NCI-H1694 (cell line): ENCODE measurements around the gene CAT.

Experiments
- DNase-seq: peaks from one replicate; lab custom pipeline; 2025; lab: John Stamatoyannopoulos, UW

Gene CAT

DNA sequence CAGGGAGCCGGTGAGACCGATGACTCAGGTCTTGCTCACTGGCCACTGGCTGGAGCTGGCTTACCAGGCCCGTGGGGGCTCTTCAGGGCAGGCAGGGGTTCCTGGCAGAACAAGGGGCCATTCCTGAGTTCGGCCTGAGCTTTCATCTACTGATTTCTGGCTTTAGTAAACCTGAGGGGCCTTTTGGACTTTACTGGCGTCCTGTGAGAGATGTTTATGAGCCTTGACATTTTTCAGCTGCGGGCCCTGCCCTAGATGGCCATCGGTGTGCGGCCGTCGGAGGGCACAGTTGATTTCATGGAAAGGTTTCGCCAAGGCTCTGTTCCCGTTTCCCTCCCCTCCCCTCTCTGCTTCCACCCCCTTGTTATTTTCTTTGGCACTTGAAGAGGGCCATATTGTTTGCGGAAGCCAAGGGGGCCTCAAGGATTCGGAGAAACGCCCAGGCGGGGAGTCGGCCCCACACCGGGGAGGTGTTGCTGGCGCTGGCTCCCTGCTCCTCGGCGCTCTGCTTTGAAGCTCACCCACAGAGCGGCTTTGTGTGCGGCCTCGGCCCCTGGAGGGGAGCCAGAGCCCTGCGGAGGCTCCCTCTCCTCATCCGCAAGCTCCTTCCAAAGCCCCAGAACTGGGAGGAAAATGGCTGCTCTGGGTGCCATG, 57.1 kb downstream of the CAT start:
- DNase-seq = no peak

DNA sequence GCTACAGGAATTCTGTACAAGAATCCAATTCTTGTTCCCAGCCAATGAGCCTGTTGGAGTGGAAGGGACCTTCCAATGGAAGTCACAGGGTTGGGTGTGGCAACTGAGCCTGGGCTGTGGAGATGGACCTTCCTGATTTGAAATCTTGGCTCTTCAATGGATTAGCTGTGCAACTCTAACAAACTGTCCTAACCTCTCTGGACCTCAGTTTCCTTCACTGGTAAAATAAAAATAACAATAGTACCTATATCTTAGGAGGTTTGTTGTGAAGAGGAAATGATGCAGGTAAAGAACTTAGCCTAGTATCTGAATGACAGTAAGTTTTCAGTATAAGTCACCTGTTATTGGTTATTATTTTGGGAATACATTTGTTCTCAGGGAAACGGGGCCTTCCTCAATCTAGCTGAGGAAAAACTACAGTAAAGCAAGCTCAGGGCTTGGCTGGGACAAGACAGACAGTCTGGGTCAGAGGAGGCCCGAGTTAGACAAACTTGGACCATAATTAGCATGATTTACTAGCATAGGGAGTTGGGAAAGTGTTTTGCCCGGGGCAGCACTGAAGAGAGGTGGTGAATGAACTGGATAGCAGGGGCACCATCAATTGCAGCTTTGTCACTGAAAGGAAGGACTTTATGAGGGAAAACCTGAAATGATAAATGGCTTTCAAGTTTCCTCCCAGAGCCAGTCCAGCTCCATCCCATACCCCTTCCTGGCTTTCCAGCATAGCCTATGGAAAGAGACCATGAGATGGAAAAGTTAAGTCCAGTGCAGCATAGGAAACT, 61.2 kb downstream of the CAT start:
- no peak for DNase-seq

DNA sequence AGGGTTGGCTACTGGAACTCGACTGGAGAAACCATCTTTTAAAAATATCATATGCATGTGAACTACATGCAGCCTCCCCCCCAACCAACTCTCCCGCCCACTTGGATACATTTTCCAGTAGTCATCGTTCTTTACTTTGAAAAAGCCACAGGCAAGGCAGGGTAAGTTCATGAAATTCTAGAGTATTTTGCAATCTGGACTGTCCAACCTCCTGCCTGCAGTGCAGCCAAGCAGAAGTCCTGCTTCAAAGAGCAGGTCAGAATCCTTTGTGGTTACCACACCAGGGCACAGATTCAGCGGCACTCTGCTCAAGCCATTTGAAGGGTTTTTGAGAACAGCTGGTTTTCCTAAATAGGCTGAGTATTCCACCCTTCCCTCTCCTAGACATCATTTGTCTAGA, 62.8 kb downstream of the CAT start:
- DNase-seq = no peak

DNA sequence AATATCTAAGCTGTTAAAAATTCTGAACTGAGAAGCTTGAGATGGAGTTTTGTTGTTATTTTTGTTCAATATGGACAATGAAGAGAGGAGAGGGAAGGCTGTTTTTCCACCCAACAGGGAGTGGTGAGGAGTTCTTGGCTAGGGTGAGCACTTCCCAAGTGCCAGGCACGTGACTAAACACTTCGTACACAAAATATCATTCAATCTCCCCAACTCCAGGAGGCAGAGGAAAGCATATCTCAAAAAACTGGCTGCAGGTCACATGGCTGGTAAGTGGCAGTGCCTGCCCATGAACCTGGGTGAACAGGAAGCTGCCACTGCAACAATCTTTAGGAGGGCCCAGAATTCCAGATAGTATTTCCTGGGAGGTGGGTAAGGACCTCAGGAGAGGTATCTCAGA, 63.2 kb downstream of the CAT start:
- DNase-seq = no peak

DNA sequence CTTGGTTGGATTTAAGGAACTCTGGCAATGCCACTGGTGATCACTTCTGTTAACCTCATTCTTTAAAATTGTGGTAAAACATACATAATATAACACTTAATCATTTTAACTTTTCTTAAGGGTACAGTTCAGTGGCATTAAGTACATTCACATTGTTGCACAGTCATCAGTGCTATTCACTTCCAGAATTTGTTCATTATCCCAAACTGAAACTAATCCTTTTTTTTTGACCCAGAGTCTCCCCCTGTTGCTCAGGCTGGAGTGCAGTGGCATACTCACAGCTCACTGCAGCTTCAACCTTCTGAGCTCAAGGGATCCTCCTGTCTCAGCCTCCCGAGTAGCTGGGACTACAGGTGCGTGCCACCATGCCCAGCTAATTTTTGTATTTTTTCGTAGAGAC, 64.2 kb downstream of the CAT start:
- DNase-seq = no peak

DNA sequence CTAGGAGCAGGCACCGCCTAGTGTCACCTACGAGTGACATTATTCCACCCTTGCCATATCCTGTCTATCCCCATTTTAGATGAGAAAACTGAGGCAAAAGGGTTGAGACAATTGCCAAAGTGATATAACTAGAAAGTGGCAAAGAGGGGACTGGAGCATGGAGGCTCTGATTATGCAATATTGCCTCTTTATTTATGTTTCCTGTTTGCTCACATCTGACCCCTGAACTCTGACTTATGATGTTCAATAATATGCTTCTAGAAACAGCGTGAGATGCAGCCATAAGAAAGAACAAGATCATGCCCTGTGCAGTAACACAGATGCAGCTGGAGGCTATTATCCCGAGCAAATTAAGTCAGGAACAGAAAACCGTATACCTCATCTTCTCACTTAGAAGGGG, 67.1 kb downstream of the CAT start:
- DNase-seq = no peak

DNA sequence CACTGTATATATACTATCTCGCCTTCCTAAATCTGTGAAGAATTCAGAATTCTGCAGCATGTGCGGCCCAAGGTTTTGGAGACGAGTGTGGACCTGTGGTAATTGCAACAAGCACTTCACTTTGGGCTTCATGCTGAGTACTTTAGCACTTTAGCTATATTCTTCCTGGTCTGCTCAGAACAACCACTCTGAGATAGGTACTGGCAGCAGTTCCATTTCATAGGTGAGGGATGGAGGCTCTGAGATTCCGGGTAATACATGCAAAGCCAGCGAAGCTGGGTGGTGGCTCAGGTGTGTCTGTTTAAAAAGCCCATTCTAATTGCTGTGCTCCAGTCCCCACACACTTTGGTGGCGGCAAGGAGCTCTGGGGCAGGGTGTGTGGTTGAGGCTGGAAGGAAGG, 68.4 kb downstream of the CAT start:
- no peak for DNase-seq

DNA sequence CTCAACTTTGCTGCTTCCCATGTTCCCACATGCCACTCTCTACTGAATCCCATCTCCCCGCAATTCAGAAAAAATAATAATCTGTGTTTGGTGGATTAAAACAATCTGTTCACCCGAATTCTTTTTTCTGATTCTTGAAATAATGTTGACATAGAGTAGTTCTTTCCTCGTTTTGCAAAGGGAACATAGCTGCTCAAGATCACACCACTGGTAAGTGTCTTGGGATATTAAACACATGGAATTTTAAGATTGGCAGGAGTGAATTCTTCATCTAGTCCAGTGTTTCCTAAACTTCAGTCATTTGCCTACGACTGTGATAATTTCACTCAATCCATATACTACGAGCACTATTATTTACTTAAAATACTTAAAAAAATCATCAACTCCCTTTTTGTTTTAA, 68.9 kb downstream of the CAT start:
- no peak for DNase-seq

DNA sequence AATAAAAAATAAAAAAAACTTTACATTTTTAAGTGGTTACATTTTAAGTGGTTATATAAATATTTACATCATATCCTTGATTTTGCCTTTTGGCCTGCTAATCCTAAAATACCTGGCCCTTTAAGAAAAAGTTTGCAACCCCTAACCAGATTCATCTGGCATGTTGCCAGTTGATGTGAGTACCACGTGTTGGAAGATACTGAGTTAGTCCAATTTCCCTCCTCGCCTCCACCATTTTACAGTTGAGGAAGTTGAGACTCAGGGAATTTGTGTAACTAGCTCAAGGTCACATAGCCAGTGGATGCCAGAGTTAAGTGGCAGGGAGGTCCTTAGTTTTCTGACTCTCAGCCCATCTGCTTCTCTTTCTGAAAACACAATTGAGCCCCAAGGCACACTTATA, 69.8 kb downstream of the CAT start:
- no peak for DNase-seq

DNA sequence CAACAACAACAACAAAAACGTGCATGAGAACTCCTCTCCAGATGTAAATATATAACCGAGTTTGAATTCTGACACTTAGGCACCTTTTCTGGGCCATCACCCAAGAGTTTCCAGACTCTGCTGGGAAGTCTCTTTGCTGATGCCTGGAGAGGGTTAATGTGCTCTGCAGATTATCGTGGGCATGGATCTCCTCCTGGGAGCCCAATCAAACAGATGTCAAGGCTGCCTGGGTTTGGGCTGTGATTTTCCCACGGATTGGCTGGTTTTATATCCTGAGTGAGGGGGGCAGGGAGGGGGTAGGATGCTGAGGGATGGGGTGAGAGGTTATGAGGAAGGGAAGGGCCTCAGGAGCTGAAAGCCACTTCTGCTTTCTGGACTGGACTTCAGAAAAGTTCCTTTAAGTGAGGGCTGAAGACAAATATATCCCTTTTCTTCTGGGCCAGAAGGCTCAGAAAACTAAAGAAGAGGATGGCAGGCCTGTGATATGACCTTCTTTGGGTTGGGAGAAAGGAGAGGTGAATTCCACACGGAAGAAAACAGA, 70.7 kb downstream of the CAT start:
- no peak for DNase-seq

DNA sequence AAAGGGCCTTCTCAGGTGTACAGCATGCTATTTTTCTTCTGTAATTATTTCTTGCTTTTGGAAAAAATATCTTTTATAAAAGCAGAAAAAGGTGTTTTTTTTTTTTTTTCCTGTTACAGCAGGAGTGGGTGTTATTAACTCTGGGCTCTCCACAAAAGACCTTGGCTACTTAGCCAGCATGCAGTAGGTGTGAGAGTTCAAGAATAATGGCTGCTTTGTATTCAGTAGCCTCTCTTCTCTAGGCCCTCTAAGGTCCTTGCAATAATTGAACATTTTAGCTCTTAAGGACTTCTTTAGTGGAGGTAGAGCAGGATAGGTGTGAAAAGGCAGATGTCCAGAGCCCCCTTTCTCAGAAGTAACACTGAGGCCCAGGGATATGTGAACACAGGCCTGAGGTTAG, 71.5 kb downstream of the CAT start:
- no peak for DNase-seq

DNA sequence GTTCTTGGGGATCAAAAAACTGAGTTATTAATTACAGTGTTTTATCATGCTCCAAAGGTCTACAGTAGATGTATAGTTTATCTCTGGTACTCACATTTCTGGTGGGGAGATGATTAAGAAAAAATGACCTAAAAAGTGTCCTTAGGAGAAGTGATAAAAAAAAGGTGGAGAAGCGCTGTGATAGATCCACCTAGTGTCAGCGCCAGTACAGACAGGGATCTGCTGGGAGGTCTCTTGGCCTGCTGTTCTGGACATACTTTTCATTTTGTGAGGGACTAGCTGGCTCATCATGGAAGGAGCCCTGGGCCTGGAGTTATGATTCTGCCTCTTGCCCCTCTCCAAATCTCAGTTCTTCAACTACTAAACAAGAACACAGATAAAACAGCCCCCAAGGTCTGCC, 71.9 kb downstream of the CAT start:
- no peak for DNase-seq

DNA sequence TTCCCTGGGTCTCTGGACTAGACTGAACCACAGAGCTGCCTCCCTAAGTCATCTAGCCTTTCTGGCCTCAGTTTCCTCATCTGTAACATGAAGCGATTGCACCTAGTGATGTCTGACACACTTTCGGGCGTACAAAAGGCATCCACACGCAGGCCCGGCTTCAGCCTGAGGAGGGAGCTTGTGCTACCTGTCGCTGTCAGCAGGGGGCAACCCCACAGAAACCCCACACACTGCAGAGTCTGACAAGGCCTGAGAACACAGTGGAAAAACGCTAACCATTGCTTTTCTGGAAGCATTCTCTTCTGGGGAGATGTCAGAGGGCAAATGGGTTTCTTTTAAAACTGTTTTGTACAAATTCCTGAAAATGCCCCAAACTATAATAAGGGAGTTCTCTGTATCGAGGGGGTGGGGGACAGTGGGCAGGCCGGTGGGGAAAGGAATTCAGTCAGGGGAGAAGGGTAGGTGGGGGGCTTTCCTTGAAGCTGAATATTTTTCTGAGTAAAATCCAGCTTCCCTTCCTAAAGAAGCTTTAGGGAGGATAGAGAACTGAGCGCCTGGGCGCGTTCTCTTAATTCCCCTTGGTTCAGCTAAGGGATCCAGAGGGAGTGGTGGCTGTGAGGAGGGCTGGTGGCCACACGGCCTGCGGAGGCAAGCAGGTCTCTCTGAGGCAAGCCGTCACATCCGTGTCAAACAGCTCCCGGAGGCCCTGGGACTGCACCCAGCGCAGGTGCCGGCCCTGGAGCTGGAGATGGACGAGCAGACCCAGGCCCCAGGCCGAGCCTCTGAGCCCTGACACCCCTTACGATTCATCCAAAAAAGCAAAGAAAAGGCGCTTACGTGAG, 74.3 kb downstream of the CAT start:
- peak; percentile 13 for DNase-seq

DNA sequence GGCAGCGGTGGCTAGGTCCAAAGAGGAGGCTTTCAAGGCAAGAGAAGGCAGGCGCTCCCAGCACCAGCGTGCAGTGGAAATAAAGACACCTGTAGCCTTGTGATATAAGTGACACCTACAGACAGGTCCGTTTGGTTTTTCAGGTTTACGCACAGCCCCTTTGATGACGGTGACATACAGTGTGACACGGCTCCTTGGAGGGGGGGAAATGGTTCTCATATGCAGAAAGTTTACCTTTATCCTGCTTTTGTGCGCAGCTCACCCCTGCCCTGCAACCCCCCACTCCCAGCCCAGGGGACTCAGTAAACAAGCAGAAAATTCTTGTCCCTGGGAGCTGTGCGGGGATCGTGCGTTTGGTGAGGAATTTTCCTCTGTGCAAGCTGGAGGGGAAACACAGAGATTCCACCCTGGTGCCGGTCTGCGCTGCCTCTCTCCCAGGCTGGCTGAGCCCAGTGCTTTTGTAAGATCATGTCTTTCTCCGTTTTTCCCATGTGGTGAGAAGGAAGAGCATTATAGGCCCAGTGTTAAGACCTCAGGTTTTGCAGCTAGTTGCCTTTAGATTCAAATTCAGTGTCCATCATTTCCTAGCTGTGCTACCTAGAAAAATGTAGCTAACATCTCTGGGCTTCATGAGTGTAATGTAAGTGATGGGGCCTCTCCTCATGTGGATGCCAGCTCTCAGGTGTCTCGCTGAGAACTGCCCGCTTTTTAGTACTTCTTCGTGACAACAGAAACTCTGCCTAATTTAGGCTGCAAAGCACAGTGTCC, 75.1 kb downstream of the CAT start, which contains the start of gene ELF5:
ELF5 (minus strand) TSS at position 113 of the 768 bp plus-strand sequence. CDS start 8,045 bp downstream, outside the sequence.
- DNase-seq = no peak

DNA sequence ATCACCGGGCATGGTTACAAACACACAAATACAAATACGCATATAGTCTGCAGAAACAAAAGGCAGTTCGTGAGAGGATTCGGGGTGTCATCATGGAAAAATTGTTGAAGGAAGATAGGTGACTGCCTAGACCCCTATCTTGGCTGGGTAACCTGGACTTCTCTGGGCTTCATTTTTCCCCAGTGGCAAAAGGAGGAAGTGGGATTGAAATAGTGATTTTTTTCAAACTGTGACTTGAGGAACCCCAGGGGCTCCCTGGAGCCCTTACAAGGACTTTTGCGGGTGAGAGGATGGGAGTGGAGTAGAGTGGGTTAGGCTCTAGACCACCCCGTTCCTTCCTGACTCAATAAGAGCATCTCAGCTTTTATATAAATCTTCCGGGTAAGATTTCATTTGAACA, 75.9 kb downstream of the CAT start:
- DNase-seq = no peak

DNA sequence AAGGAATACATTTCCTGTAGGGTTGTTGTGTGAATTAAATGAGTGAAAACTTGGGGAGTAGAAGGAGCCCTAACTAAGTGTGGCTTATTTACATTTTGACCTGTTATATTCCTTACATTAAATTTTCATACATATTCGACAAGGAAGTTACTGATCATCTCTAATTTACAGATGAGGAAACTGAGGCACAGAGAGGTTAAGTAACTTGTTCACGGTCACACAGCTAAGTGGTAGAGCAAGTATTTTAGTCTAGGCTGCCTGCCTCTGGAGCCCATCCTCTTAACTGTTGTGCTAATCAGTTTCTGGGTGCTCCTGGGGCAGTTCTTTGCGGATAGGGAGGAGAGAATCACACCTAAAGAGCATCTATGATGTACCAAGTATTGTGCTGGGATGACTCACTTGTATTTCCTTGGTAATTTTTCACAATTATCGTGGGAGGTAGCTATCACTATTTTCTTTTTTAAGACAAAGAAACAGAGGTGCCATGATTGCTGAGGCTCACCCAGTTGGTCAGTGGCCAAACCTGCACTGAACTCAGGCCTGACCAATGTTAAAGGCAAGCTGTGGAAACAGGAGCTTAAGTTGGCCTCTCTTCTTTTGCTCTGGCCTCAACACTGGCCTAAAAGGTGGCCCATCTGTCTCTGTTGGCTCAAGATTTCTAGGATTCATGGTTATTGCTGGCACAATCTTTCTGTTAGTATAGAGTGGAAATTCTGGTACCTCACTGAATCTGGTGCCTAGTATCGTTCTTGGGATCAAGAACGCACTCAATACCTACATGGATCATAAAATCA, 77.7 kb downstream of the CAT start:
- DNase-seq = no peak

DNA sequence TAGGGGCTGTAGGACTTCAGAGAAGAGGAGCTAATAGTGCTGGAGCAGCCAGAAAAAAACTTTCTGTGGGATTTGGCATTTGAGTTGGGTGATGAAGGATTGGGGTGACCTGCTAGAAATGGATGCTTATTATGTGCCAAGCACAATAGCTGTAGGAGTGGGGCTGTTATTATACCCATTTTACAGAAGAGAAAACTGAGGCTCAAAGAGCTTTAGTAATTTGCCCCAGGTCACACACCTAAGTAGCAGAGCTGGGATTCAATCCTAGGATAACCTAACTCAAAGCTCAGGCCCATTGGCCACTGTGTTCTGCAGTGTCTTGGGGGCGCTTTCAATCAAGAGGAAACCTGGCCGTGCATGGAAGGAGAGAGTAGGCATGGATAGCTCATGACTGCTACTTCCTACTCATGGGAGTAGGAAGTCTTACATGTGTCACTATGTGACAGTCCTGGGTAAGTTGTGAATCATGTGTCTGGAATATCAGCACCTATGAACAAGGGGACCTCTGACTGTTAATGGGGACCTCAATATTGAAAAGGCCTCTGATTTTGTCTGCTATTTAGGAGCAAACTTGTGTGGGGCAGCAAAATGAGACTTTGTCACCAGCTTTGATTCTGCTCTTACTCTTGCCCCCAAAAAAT, 81.0 kb downstream of the CAT start:
- no peak for DNase-seq

DNA sequence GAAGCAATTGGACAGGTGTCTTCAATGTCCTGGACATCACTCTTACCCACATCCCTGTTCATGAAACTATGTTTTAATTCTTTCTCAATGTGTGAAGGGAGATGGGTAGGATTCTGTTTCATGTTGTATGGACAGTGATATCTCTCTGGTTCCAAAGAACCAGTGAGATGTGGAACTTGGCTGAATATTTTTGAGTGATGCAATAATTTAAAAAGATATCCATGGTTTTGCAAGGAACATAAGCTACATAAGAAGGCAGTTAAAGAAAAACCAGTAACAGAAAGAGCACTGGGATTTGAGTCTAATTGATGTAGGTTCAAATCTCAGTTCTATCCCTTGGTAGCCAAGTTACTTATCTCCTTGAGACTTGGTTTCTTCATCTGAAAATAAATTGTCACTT, 82.5 kb downstream of the CAT start:
- DNase-seq = no peak
